Neural crest cell (in vitro differentiated cells): ENCODE measurements around the gene RAP1GAP2. TPM values are rescaled to one million over a fixed set of nuclear protein-coding genes. Genes with fewer than 3 reads are reported as not detected.
A peak's percentile ranks its signal among the peaks of the same experiment; 100 is the strongest.

ENCODE experiments used
- DNase-seq: peaks from one replicate; pipeline ENCODE4 v3.0.0; 2021; ENCODE audit warnings: low read depth, mixed read lengths, low spot score
- H3K27ac Mint-ChIP-seq: one replicate; pipeline ENCODE4 v1.8.0; 2021; ENCODE audit warnings: mild to moderate bottlenecking, mixed read lengths; ENCODE audit not compliant: unreplicated experiment
- H3K27me3 Mint-ChIP-seq: 2 replicates; pipeline ENCODE4 v1.8.0; 2021; ENCODE audit warnings: low read depth, mild to moderate bottlenecking, mixed read lengths
- H3K36me3 Mint-ChIP-seq: 2 replicates; pipeline ENCODE4 v1.8.0; 2021; ENCODE audit warnings: low read depth, mild to moderate bottlenecking, mixed read lengths
- H3K4me1 Mint-ChIP-seq: 2 replicates; pipeline ENCODE4 v1.8.0; 2021; ENCODE audit warnings: mixed read lengths
- H3K4me3 Mint-ChIP-seq: one replicate; pipeline ENCODE4 v1.8.0; 2021; ENCODE audit warnings: mild to moderate bottlenecking, mixed read lengths
- H3K9me3 Mint-ChIP-seq: 2 replicates; pipeline ENCODE4 v1.8.0; 2021; ENCODE audit warnings: mixed read lengths
- total RNA-seq: library from RNA; stranded (reverse); gene quantifications from 2 replicates; pipeline ENCODE4 v1.2.1, GENCODE V29; 2021
- TF ChIP-seq, protein P1 (sequence below): fragments of 200-600 bp; sonication (generic); conservative IDR thresholded peaks from 2 replicates; pipeline ENCODE4 v1.5.0; 2021; ENCODE audit warnings: antibody characterized with exemption, mild to moderate bottlenecking

Gene RAP1GAP2
- total RNA-seq, 1 donor from 2014 or later: 1.0 TPM

DNA sequence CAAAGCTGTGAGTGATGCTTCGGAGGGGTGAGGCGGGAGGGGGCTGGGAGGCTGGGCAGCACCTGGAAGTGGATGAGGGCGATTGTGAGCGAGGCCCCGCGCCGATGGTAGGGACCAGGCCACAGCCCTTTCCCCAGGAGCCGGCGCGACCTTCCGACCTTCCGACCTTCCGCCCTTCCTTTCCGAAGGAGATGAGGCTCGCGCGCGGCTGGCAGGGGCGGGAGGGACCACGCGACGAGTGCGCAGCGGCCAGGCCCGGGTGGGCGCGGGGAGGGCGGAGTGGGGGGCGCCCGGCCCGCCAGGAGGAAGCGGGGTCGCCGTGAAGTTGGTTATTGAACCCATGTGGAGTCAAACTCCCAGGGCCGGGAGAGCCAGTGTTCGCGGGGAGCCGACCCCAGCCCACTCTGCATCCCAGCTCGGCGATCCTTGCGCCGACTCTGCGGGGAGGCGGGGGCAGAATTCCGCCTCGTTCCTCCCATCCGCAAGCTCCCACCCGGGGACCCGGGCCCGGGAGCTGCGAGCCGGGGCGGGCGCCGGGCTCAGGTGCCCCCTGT, 56.6 kb downstream of the RAP1GAP2 start:
- Mint-ChIP-seq H3K9me3 (no peaks in the 10 kb centered on the region), H3K27me3 (peaks cover 78% of the 10 kb centered on the region), H3K27ac (no peak overlapping the region), H3K36me3 (no peaks in the 10 kb centered on the region), H3K4me1 (peaks cover 20% of the 10 kb centered on the region), H3K4me3 (no peak overlapping the region)
- TF ChIP-seq, protein P1, sequence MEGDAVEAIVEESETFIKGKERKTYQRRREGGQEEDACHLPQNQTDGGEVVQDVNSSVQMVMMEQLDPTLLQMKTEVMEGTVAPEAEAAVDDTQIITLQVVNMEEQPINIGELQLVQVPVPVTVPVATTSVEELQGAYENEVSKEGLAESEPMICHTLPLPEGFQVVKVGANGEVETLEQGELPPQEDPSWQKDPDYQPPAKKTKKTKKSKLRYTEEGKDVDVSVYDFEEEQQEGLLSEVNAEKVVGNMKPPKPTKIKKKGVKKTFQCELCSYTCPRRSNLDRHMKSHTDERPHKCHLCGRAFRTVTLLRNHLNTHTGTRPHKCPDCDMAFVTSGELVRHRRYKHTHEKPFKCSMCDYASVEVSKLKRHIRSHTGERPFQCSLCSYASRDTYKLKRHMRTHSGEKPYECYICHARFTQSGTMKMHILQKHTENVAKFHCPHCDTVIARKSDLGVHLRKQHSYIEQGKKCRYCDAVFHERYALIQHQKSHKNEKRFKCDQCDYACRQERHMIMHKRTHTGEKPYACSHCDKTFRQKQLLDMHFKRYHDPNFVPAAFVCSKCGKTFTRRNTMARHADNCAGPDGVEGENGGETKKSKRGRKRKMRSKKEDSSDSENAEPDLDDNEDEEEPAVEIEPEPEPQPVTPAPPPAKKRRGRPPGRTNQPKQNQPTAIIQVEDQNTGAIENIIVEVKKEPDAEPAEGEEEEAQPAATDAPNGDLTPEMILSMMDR: no peak
- DNase-seq: no peak

DNA sequence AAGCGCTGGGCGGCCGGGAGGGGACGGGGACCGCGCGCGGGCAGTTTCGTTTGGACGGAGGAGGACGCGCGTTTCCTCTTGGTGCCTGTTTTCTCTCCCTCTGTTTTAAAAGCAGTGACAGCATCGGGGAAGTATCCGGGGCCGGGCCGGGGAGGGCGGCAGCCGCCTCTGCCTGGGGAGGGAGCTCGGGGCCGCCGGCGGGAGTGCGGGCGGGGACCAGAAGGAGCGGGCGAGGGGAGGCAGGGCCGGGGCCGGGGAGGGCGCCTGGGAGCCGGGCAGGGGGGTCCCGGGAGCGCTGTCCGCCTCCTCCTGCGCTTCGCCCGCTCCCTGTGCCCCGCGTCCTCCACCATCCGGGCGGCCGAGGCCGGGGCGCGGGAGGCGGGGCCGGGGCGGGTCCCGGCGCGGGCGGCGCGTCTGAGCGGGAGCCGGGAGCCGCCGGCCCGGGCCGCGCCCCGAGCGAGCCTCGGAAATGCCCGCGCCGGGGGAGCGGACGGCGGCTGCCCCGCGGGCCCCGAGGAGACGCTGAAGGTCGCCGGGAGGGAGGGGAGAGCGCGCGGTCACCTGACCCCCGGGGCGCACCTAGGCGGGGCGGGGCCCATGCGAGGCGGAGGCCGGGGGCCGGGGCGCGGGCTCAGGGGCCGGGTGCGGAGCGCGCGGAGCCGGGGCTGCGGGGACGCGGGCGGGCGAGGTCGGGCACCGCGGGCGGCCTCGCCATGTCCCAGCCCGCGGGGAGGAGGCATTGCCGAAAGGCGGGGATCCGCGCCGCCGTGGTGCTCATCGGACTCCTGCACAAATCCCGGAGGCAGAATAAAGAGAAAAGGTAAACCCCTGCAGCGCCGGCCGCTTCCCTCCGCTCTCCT, 57.3 kb downstream of the RAP1GAP2 start:
- Mint-ChIP-seq H3K4me3 (peak overlapping the region; percentile 82), H3K27me3 (peaks cover 84% of the 10 kb centered on the region), H3K36me3 (no peaks in the 10 kb centered on the region), H3K4me1 (peaks cover 19% of the 10 kb centered on the region), H3K9me3 (no peaks in the 10 kb centered on the region), H3K27ac (no peak overlapping the region)
- DNase-seq: no peak
- TF ChIP-seq, protein P1: no peak

DNA sequence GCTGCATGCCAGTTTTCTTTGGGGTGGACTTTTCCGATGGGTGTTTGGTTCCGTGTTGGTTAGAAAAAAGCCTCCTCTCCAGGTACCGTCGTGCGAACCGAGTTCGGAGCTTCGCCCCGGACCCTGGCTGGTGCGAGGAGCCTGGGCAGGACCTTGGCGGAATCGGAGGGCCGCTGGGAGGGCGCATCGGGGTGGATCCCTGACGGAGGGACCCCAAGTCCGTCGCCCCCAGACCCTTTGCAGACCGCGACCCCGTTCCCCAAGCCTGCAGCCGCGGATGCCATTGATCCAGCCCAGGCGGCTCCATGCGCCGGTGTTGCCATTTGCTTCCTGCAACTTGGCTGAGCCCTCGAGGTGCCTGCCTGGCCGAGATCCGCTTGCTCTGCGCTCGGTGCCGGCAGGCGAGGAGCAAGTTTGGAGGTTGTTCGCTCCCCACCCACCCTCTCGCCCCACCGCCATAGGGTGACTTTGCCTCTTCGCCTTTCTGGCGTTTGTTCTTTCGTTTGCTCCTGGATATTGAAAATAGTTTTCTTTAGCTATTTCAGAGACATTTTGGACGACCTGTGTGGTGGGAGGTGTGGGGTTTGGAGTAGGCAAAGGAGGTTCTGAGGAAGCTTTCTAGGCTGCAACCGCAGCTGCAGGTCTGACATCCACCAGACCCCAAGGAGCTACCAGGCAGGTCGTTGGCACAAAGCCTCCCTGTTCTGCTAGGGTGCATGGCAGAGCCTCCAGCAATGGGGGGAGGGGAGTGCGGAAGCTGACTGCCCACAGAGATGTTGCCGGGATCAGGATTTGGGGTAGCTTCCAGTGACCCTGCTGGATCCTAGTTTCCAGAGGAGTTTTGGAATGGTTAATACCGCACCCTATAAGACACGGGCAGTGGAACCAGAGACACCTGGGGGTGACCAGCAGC, 58.2 kb downstream of the RAP1GAP2 start:
- Mint-ChIP-seq H3K4me3 (peak overlapping the region; percentile 82), H3K36me3 (no peaks in the 10 kb centered on the region), H3K27ac (no peak overlapping the region), H3K4me1 (peaks cover 14% of the 10 kb centered on the region), H3K9me3 (no peaks in the 10 kb centered on the region), H3K27me3 (peaks cover 79% of the 10 kb centered on the region)
- no peak for DNase-seq
- TF ChIP-seq, protein P1: no peak

DNA sequence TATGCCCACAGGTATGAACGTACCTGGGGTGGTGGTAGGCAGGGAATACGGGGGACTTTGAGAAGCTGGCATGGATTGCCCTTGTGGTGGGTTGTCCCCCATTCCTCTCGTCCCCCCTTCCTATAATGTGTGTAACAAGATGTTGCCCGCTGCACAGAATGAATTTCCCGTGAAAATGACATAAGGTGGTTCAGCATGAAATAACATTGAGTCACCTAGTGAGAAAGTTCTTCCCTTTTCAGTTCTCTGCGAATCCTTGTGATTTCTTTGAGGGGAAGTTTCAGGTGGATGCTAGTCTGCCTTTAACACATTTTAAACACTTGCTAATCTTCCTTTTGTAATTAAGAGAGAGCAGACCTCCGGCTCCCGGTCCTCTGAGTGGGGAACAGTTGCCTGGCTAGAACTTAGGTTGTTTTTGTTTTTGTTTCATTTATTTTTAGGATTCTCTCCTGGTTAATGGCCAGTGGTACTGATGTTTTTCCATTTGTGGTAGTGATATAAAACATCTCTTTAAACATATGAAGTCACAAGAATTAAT, 58.9 kb downstream of the RAP1GAP2 start:
- no peak overlapping the region for H3K27ac Mint-ChIP-seq
- TF ChIP-seq, protein P1: no peak
- peaks cover 19% of the 10 kb centered on the region for H3K4me1 Mint-ChIP-seq
- H3K9me3 Mint-ChIP-seq: no peaks in the 10 kb centered on the region
- H3K36me3 Mint-ChIP-seq: peaks cover 3% of the 10 kb centered on the region
- H3K27me3 Mint-ChIP-seq: peaks cover 78% of the 10 kb centered on the region
- peak overlapping the region; percentile 82 for H3K4me3 Mint-ChIP-seq
- DNase-seq: no peak

DNA sequence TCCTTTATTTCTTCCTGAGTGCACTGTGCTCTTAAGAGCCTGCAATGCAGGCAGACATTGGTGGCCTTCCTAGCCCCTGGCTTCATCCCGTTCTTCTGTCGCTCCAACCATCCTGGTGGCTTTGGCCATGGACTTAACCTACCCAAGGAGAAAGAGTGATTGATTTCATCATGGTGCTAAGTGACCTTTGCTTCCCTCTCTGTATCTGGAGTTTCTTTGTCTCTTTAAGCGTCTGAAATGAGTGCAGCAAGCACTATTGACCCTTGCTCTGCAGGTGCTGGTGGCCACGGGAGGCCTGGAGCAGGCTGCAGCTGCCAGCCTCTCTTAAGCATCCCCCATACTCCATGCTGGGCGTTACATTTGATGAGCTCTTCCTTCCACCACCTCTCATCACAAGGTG, 60.5 kb downstream of the RAP1GAP2 start:
- Mint-ChIP-seq H3K4me3 (peak overlapping the region; percentile 28), H3K27me3 (peaks cover 71% of the 10 kb centered on the region), H3K4me1 (peaks cover 19% of the 10 kb centered on the region), H3K36me3 (peaks cover 3% of the 10 kb centered on the region), H3K27ac (no peak overlapping the region), H3K9me3 (no peaks in the 10 kb centered on the region)
- TF ChIP-seq, protein P1: no peak
- DNase-seq: no peak
